NCI-H1930 (cell line): ENCODE measurements around the gene UBTF.

ENCODE experiments used
- DNase-seq, 2 experiments: peaks; one replicate each; lab custom pipeline; 2025; lab: John Stamatoyannopoulos, UW

The UBTF gene

DNA sequence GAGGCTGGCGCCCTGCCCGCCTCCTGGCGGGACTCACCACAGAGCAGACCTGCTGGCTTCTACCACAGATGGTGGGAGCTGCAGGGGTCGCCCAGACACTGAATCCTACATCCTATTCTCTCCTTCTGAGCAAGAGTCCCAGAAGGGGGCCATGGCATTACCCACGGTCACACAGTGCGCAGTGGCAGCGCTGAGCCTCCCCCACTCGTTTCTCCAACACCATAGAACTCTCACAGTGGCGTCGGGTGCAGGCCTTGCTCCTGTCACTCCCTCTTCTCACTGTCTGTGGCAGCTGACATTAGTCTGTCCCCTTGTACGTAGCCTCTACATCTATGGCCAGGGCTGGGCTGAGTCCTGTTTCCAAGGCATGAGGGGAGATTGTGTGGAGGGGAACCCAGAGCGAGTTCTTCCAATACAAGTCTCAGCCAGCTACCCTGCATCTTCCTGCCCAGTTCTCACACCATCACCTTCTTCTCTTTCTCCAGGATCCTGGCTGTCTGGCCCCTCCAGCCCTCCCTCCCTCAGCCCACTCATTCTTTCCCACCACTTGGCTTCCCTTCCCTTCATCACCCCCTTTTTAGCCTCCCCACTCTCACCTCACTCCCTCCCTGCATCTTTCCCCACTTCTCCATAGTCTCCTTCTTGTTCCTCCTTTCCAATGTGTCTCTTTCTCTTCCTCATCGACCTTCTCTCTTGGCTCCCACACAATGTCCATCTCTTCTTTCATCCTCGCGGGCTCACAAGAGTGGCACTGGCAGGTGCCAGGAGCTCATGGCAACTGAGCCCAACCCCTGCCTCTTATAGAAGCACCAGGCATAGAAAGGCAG is 5.9 kb downstream of the UBTF start:
- DNase-seq, result no peak

DNA sequence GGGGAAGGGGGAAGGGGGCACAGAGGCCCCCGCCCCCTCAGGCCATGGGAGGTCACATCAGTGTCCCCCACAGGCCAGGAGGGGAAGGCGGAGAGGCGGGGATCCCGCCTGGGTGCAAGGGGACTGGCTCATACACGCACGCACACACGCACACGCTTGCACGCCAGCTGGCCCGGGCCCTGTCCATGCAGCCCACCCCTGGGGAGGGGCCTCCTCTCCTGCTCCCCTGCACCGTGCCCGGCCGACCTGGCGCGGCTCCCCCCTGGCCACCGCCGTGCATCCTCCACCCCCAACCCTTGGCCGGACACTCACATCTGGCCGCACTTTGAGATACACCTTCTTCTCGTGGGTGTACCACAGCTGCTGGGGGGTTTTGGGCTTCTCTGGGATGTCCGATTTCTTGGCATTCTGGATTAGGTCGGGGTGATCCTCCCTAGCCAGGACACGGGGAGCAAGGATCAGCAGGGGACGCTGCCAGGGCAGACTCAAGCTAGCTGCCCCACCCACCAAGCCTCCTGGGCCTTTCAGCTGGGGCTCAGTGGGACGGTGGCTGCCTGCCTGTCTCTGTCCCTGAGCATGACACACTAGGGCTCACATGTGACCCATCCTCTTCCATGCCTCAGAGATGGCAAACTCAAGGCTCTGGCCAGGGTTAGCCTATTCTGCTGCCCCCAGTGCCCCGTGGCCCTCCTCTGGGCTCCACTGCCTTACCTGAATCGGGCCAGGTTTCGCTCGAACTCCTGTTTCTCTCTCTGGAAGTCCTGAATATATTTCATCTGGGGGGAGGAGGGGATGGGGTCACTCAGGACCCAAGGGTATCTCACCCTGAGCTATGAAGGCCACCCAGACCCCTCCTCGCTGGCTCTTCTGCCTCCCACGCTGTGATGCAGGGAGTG is 6.7 kb downstream of the UBTF start:
- no peak for DNase-seq

DNA sequence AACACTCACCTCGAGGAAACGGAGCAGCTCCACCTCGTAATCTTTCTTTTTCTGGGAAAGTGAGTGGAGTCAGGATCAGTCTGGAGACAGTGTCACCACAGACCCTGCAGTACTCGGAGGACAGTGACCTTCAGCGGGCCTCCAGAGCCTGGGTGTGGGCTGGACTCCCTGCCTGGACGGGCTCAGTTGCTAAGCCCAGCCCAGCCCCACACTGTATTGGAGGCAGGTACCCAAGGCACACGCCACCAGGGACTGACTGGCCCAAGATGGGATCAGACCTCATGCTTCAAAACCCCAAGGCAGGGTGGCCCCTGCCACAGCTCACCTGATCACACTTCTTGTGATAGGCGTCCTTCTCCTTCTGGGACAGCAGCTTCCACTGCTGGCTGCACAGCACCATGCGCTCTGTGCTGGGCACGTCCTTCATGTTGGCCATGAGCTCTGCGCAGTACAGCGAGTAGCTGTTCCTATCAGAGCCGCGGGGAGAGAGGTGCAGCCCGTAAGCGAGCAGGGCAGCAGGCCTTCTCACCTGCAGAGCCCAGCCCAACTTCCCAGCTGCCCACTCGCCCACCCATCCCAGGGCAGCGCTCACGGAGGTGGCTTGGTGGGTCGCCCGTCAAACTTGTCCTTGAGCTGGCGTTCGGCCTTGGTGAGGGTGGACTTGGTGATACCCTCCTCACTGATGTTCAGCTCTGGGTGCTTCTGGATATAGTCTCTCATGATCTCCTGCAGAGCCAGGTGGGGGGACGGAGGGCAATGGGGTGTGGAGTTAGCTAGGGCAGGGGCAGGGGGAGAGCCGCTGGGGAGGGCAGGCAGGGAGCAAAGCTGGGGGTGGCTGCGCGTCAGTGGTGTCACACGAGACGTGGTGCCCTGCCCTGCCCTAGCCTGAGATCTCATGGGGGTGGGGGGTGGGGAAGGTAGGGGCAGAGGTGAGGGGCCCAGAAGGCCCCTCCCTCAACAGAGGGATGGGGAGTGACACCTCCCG is 7.9 kb downstream of the UBTF start:
- DNase-seq, result no peak

DNA sequence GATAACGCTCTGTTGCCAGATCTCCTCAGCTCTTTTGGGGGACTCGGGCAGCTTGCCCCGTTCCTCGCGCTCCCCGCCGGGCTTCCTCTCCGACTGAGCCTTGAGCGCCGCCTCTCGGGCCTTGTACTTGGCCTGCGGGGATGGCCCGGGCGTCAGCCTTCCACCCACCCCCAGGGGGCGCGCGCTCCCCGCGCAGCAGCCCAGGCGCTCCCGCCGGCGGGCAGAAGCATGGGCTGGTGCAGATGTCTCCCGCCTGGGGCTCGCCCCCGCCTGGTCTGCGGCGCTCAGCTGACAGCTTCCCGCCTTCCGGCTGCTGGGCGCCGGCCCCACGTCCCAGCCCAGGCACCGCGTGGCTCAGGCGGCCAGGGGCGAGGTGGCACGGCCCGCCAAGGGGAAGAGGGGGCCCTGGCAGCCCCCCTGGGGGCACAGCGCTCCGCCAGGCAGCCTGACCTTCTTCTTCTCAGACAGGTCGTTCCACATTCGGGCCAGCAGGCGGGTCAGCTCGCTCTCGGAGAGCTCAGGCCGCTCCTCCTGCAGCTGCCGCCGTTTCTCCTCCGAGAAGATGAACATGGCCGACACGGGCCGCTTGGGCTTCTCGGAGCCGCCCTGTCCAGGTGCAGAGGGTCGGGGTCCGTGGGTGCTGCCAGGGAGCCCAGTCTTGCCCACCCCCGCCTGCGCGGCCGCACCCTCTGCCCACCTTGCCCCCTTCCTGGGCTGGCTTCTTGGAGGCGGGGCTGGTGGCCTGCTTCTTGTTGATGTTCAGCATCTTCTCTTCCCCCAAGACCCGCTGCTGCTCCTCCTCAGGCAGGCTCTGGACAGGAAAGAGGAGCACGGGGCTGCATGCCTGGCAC is 8.9 kb downstream of the UBTF start:
- peak; percentile 36 to 45 for DNase-seq

DNA sequence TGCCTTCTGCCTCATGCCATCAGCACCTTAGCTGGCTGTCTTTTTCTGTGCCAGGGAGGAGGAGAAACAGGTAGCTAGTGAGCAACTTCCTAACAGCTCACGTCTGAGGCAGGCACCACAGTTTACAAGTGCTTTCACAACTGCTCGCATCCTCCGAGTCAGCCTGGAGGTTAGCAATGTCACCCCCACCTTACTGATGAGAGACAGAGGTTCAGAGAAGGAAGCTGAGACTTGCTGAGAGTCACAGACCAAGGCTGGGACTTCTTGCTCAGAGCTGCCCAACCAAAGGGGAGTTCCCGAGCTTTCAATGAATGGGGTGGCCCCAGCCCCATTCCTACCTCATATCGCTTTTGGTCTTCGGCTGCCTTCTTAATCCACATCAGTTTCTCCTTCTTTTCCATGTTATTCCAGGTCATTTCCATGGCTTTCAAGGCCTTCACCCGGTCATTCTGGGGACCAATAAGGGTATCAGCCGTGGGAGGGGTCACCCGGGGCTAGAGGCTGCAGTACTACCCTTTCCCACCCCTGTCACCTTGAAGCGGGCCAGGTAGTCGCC is 9.6 kb downstream of the UBTF start:
- DNase-seq, result no peak

DNA sequence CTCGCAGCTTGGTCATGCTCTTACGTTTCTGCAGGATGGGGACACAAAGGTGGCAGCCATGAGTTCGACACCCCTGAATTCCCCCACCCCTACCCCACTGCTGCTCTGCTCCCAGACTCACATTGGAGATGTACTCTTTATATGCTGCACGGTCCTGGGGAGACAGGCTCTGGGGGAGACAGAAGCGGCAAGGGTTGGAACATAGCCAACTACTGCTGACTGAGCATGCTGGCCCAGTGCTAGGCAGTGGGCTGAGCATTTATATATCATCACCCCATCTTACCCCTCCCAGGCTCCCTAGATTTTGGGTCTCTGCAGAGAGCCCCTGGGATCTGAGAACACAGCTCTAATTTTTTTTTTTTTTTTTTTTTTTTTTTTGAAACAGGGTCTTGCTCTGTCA is 11.7 kb downstream of the UBTF start:
- no peak for DNase-seq

DNA sequence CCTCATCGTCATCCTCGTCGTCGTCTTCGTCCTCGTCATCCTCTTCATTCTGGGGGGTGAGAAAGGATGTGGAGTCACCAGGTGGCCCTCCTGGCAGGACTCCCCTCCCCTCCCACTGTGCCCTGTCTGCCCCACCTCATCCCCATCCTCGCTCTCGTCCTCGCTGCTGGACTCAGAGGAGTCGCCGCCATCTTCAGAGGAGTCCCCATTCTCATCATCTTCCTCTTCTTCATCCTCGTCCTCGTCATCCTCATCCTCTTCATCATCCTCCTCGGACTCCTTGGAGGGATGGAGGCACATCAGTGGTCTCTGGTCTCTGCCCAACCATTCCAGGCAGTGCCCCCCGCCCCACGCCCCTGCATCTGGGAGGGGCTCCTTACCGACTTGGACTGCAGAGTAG is 12.2 kb downstream of the UBTF start:
- no peak for DNase-seq

DNA sequence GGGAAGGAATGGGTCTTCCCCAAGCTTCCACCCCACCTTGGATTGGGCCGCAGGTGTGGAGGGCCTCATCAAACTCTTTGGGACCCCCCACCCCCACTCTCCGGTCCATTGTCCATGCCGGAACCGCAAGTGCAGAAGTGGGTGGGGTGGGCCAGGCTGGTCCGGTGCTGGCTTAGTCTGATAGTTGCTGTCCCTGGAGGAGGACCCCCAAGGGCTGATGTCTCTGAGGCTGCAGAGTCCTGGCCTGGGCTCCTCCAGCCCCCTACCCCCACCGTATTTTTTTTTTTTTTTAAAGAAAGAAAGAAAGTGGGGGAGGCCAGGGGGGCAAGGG is 12.7 kb downstream of the UBTF start:
- no peak for DNase-seq

DNA sequence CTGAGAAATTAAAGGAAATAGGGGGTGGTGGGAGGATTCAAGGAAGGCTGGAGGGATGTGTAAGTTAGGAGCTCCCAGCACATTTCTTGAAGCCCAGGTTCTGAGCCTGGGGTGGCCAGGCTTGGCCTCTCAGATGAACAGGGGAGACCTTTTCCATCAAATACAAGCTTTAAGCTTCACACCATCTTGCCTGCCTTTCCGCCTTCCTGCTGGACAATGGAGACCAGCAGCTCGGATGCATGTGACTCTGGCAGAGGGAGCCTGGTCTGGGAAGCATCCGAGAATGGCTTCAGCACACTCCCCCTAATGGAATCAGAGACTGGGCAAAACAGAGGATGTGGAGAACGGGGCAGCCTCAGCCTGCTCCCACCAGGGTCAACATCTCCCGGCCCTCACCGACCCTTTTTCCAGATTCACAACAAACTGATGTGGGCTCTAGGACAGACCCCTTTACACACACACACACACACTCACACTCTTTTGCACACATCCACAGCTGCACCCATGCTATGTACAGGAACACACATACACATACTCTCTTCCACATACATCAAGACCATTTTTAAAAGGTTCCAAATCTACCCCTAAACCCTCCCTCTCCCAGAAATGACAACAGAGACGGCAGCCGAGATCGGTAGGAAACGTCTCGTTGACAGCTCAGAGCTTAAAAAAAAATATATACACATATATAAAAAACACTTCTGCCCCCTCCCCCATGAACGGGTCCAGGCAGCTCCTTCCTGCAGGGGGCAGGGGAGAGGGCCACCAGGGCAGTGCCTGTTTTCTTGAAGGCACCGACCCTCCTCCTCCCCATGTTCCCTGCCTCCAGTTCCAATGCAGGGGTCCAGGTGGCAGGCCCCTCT is 13.3 kb downstream of the UBTF start:
- DNase-seq, result no peak

DNA sequence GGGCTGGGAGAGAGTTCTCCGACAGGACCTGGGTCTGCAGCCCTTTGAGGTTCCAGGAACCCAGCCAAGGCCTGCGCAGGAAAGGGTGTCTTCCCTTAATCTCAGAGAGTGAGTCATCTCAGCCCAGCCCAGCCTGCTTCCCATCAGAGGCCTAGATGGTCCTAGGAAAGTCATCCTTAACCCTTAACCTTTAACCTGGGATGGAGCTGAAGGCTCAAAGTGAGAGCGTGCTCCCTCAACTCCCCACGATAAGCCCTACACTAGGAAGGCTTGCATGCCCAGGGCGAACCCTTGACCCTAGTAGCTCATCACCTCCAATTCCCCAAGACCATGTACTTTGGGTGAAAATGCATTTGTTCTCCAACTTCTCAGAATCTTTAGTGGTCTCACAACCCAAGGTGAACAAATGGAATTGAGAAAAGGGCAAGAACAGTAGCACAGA is 15.0 kb downstream of the UBTF start:
- DNase-seq, result no peak

DNA sequence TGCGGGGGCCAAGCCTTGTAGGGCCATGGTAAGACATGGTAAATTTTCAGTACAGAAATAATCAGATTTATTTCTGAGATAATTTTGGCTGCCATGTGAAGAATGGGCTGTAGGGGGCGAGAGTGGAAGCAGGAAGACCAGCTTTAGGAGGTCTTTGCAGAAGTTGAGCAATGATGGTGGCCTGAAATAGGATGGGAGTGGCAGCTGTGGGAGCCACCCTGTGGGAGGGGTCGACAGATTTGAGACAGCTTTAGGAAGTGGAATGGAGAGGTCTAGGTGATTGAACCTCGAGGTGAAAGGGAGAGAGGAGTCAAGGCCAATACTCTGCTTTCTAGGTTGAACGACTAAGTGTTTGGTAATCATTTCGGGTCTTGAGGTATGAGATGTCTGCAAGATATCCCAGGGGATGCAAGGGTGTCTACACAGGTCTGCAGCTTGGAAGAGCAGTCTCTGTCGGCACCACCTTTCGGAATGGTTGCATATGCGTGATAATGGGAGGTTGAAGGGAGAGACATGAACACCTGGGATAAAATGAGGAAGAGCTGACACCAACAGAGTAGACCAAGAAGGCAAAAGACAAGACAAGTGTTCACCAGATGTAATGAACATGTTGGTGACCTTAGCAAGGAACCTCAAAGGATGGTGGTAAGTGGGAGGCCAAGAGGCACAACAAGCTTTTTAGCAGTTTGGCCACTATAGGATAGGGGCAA is 15.6 kb downstream of the UBTF start:
- peak; percentile 22 to 29 for DNase-seq

DNA sequence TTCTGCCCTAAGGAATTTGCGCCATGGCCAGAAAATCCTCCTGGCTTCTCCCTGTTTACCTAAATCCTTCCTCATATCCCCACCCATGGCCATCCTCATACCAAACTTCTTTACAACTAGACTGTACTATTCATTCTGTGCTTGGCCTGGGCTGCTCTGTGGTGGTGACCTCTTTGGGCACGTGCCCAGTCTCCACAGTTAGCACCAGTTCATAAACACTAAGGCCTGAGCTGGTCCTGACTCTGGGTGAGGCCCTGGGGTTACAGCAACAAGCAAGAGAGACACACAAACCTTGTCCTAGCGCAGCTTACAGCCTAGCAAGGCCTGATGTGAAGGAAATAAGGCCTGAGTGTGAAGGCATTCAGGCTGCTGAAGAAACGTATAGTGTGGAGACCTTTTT is 16.7 kb downstream of the UBTF start:
- DNase-seq, result no peak

DNA sequence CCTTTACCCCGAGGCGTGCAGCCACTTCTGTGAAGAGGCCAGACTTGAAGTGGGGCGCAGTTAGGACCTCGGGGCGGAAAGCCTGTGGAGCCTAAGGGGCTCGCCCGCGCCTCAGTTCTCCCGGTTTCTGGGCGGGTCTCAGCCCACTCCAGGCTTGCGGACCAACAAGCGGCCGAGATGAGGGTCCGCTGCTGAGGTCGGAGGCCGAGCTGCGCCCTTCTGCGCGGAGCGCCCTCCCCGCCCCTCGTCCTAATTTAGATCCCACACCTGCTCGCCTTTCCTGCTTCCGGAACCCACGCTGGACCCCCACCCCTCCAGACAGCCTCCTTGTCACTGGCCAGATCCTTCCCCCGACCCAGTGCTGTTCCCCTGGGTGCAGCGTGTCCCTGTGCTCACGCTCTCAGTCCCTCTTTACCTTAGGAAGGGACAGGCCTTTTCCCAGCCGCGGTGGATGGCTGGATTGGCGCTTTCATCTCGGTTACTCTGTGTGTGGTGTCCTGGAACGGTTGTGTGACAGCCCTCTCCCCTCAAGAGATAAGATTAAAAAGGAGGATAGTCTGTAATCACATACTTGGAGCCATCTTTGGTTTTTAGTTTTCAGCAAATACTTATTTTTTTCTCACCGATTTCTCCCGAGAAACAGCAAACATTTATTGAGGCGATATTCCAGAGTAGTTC is 18.9 kb downstream of the UBTF start:
- peak in 1 of 2 experiments; percentile 31 for DNase-seq

DNA sequence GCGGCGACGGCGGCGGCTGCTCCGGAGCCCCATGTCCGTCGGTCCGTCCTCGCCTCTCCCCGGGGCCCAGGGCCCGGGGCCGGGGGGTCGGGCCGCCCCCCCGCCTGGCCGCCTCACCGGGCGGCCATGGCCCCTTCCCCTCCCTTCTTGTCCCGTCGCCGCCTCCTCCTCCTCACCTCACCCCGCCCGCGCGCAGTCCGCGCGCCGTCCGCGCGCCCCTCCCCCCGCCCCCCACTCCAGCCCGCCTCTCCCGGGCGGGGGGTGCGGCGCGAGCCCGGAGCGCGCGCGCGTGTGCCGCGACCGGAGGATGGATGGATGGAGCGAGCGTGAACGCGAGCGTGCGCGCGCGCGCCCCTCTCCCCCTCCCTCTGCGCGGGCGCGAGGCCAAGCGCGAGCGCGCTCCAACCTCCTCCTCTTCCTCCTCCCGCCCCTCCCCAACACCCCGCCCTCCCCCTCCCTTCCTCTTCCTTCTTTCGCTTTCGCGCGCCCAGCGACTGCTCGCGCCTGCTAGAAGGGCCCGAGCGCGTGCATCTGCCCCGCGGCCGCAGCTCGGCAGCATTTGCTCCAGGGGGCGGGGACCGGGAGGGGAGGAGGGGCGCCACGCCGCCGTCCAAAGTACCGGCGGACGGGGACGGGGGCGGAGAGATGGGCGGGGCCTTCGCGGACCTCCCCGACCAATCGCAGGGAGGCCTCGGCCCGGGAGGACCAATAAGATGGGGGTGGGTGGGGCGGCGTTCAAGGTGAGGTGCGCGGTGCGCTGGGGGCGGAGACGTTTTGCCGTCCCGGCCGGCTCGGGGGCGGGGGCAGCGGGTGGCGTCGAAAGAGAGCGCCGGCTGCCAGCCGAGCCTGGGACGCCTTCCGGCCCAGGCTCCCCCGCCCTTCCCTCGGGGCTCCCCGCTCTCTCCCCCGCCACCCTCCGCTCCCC is 19.7 kb downstream of the UBTF start, which contains the start of gene ATXN7L3:
ATXN7L3 (minus strand) TSS at position 332 of the 925 bp plus-strand sequence. CDS start 1,814 bp downstream, outside the sequence.
- DNase-seq, result peak; percentile 94 to 96

DNA sequence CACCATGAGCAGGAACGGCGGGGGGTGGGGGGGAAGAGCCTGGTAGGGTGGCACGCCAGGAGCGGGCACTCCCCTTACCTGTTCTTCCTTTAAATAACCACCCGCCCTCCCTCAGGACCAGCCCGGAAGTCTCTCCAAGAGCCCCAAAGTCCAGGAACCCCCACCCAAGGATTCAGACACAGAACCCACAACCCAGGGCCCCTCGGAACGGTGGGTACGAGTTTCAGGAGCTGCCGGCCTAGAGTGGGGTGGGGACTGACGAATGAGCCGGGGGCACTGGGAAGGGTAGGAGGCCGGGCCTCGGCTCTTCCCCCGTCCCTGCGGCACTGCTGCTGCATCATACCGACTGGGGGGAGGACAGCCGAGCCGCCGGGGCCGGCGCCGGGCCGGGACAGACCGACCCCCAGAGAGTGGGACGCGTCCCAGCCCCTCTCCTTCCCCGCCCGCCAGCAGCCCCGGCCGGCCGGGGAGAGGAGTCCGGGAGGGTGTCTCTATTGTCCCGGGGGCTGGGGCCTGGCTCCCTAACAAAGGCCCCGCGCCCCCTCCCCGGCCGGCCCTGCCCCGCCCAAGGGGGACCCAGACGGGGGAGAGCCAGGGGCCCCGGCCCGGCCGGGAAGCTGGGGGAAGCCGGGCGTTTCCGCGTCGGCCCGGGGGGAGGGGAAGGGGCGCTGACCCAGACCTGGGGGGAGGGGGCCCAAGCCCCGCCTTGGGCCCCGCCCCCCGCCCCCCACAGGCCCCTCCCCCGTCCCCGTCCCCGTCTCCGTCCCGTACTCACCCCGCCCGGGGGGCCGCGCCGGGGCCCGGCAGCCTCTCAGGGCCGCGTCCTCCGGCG is 20.5 kb downstream of the UBTF start:
- DNase-seq, result peak; percentile 53 to 60

DNA sequence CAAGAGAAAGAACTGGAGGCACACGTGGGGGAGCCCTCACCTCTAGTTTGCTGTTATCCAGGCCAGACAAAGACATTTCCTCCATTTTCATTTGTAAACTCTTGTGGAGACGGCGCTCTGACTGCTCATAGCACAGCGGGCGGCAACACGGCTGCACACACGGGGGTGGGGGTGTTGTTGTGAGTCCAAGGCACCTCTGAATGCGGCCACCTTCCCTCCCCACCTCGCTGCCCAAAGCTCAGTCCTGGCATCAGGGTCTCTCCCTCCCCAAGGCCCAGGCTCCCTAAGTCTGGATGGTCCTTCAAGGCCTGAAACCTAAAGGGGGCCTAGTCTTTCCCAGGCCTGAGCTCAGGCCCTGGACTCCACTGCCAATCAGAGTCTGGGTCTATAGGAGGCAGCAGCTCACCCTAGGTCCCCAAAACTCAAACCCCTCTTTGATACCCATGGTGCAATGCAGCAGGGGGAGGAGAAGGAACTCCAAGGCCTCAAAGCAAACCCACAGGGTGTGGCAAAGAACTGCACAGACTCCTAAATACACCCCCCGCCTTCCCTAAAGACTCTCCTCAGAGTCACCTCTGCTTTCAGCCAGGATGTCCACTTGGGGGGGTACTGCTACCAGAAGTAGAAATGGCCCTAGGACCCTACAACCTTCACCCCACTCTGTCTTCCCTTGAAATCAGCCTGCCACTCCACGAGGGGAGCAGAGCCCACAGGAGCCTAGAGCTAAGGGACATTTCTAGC is 21.3 kb downstream of the UBTF start:
- no peak for DNase-seq
